Activated naive CD8-positive, alpha-beta T cell treated with anti-CD3 and anti-CD28 coated beads, Interleukin-2, amount 50 U/mL, for 16 hours (primary cell): ENCODE data around the gene CA10.

ENCODE experiments used
- DNase-seq: peaks from one replicate; pipeline ENCODE4 v3.0.0-alpha.2; 2020; ENCODE audit warnings: low read depth, low spot score

The CA10 gene

GRCh38 chr17:51684214-51684613 lies 474.3 kb downstream of the CA10 start:
- DNase-seq = no peak

GRCh38 chr17:51683291-51683690 lies 475.2 kb downstream of the CA10 start:
- no peak for DNase-seq

GRCh38 chr17:51682115-51682514 lies 476.4 kb downstream of the CA10 start:
- DNase-seq = no peak

- no peak for DNase-seq
These were observed 480.6 kb downstream of the CA10 start for GRCh38 chr17:51677875-51678274.

GRCh38 chr17:51676691-51677487 lies 481.6 kb downstream of the CA10 start:
- DNase-seq = no peak

- DNase-seq = no peak
These were observed 483.8 kb downstream of the CA10 start for GRCh38 chr17:51674579-51675255.

GRCh38 chr17:51673070-51673469 lies 485.4 kb downstream of the CA10 start:
- no peak for DNase-seq

- no peak for DNase-seq
These were observed 486.4 kb downstream of the CA10 start for GRCh38 chr17:51672065-51672464.

GRCh38 chr17:51670899-51671298 lies 487.6 kb downstream of the CA10 start:
- no peak for DNase-seq

GRCh38 chr17:51668963-51669246 lies 489.6 kb downstream of the CA10 start:
- no peak for DNase-seq

GRCh38 chr17:51668155-51668962 lies 490.2 kb downstream of the CA10 start:
- no peak for DNase-seq

- no peak for DNase-seq
These were observed 490.8 kb downstream of the CA10 start for GRCh38 chr17:51667706-51668083.

GRCh38 chr17:51666971-51667705 lies 491.4 kb downstream of the CA10 start:
- no peak for DNase-seq

GRCh38 chr17:51662204-51663056 lies 496.1 kb downstream of the CA10 start:
- DNase-seq = no peak

GRCh38 chr17:51661403-51661802 lies 497.1 kb downstream of the CA10 start:
- no peak for DNase-seq

- DNase-seq = no peak
These were observed 498.2 kb downstream of the CA10 start for GRCh38 chr17:51660266-51660665.

GRCh38 chr17:51657224-51657623 lies 501.3 kb downstream of the CA10 start:
- no peak for DNase-seq

- no peak for DNase-seq
These were observed 504.6 kb downstream of the CA10 start for GRCh38 chr17:51653878-51654277.

GRCh38 chr17:51652529-51652928 lies 506.0 kb downstream of the CA10 start:
- no peak for DNase-seq

- no peak for DNase-seq
These were observed 506.8 kb downstream of the CA10 start for GRCh38 chr17:51651513-51652298.
